Fibroblast of the aortic adventitia (primary cell): ENCODE data around the gene SRGAP3. TPM values are rescaled to one million over a fixed set of nuclear protein-coding genes. Genes with fewer than 3 reads are reported as not detected.

Experiments used
- DNase-seq: peaks from one replicate; pipeline ENCODE4 v3.0.0-alpha.2; 2010; ENCODE audit warnings: low read depth
- H3K4me3 ChIP-seq: 2 replicates; pipeline ENCODE4 v1.5.1; 2011; ENCODE audit warnings: low read depth, mild to moderate bottlenecking, control low read depth, low read length, moderate library complexity
- CTCF ChIP-seq: IDR thresholded peaks from 2 replicates; pipeline ENCODE4 v1.5.1; 2011; ENCODE audit warnings: mild to moderate bottlenecking, low read length, control low read depth, inconsistent platforms; ENCODE audit not compliant: insufficient read depth
- total RNA-seq: library from RNA; depleted of rRNA; stranded (reverse); fragments of >200 nt; gene quantifications from 2 replicates; pipeline ENCODE4 v1.2.3, GENCODE V29; 2012; ENCODE audit warnings: low replicate concordance

The SRGAP3 gene
- total RNA-seq, 1 donor, result 4.6 TPM

- DNase-seq, result peak; percentile 41
- no peak overlapping the region for H3K4me3 ChIP-seq
- no peak for TF ChIP-seq CTCF
These were observed 18.9 kb downstream of the SRGAP3 start for GRCh38 chr3:9230596-9230995.

GRCh38 chr3:9229879-9230278 is 19.6 kb downstream of the SRGAP3 start:
- no peak for TF ChIP-seq CTCF
- no peak overlapping the region for H3K4me3 ChIP-seq
- no peak for DNase-seq

- TF ChIP-seq CTCF, result no peak
- peak; percentile 30 for DNase-seq
- H3K4me3 ChIP-seq, result no peak overlapping the region
These were observed 20.1 kb downstream of the SRGAP3 start for GRCh38 chr3:9229325-9229724.

GRCh38 chr3:9226326-9226725 is 23.1 kb downstream of the SRGAP3 start:
- H3K4me3 ChIP-seq, result no peak overlapping the region
- TF ChIP-seq CTCF, result no peak
- peak; percentile 88 for DNase-seq

- DNase-seq, result no peak
- no peak for TF ChIP-seq CTCF
These were observed 24.2 kb downstream of the SRGAP3 start for GRCh38 chr3:9225268-9225667.

GRCh38 chr3:9224490-9224889 is 25.0 kb downstream of the SRGAP3 start:
- H3K4me3 ChIP-seq, result no peak overlapping the region
- no peak for TF ChIP-seq CTCF
- DNase-seq, result peak; percentile 62

More at GRCh38 chr3:9225268-9225667, 24.2 kb downstream of the SRGAP3 start:
- H3K4me3 ChIP-seq, result no peak overlapping the region

GRCh38 chr3:9223672-9224071 is 25.8 kb downstream of the SRGAP3 start:
- no peak for DNase-seq
- H3K4me3 ChIP-seq, result no peak overlapping the region
- no peak for TF ChIP-seq CTCF
